GM20431 (cell line): ENCODE data around the gene KRT79.

Experiments used
- in situ Hi-C: fragments of 300-500 bp; cut with MseI, MboI; formaldehyde crosslinking; loops from one replicate; pipeline ENCODE4 v1.15.0; 2020; ENCODE audit warnings: low sequenced_read_pairs; ENCODE audit not compliant: unreplicated experiment

KRT79 gene

GRCh38 chr12:52779914-52780313 is 54.2 kb downstream of the KRT79 start:
- in situ Hi-C loops, result no loop called here

- in situ Hi-C loops, result no loop called here
These were observed 55.3 kb downstream of the KRT79 start for GRCh38 chr12:52778833-52779232.

- in situ Hi-C loops, result no loop called here
These were observed 56.5 kb downstream of the KRT79 start for GRCh38 chr12:52777566-52777965.

- in situ Hi-C loops, result no loop called here
These were observed 57.2 kb downstream of the KRT79 start, which contains the start of gene KRT76 for GRCh38 chr12:52776913-52777395. TSS of gene KRT76 (minus strand) at chr12:52777345. CDS start at chr12:52777291, 54 bp downstream.

GRCh38 chr12:52776435-52776834 is 57.7 kb downstream of the KRT79 start:
- in situ Hi-C loops, result no loop called here

GRCh38 chr12:52774629-52775250 is 59.4 kb downstream of the KRT79 start:
- in situ Hi-C loops, result no loop called here

GRCh38 chr12:52772772-52773171 is 61.3 kb downstream of the KRT79 start:
- in situ Hi-C loops, result no loop called here

- in situ Hi-C loops, result no loop called here
These were observed 61.9 kb downstream of the KRT79 start for GRCh38 chr12:52772188-52772587.

GRCh38 chr12:52771505-52771904 is 62.6 kb downstream of the KRT79 start:
- in situ Hi-C loops, result no loop called here
